Neural progenitor cell (in vitro differentiated cells): ENCODE data around the gene ST3GAL4.

Source experiments
- CTCF ChIP-seq: fragments of 200-600 bp; sonication (generic); IDR thresholded peaks from 2 replicates; pipeline ENCODE4 v1.5.1; 2017; ENCODE audit warnings: antibody characterized with exemption, mild to moderate bottlenecking
- EZH2 ChIP-seq: fragments of 200-600 bp; sonication (generic); IDR thresholded peaks from 2 replicates; pipeline ENCODE4 v1.6.1; 2017; ENCODE audit warnings: antibody characterized with exemption, mild to moderate bottlenecking, moderate library complexity

DNA sequence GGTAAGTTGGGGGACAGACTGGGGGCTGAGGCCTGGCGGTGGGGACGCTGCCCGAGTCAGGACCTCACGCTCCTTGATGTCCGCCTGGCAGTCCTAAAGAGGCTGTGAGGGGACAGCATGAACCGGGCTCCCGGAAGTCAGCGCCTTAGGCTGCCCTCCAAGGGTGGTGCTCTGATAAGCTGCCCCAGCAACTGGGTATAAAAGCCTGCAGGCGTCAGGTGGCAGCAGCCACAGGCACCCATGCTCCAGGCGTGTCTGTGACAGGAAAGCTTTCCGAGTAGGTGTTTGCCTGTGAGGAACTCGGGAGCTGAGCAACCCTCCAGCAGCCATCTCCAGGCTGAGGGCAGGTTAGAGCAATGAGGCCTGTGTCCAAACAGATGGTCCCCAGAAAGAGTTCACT, 53.0 kb downstream of the ST3GAL4 start:
- no peak for TF ChIP-seq EZH2
- TF ChIP-seq CTCF = no peak
